ENCODE results near the gene NAGK. TPM values are rescaled to one million over a fixed set of nuclear protein-coding genes. Genes with fewer than 3 reads are reported as not detected.
"Not testable (repeated sequence)": the region's sequence is repeated elsewhere in the genome, so short reads cannot be mapped to it uniquely, and the experiment has no call there.

Gene NAGK
- total RNA-seq, 1 donor from 2014 or later, result 157 TPM

GRCh38 chr2:71043531-71044407 lies 24.7 kb upstream of the NAGK start:
- H3K4me3 Mint-ChIP-seq (ENCODE audit: unreplicated experiment), result no peak overlapping the region
- DNase-seq (ENCODE audit: extremely low spot score, unreplicated experiment), result peak; percentile 72
- no peak overlapping the region for H3K27ac Mint-ChIP-seq (ENCODE audit: unreplicated experiment)
- no peaks in the 10 kb centered on the region for H3K9me3 Mint-ChIP-seq (ENCODE audit: unreplicated experiment)
- no peaks in the 10 kb centered on the region for H3K4me1 Mint-ChIP-seq (ENCODE audit: unreplicated experiment)
- H3K36me3 Mint-ChIP-seq (ENCODE audit: unreplicated experiment), result no peaks in the 10 kb centered on the region
- no peak for TF ChIP-seq CTCF (IDR thresholded peaks at IDR 0.05)
- H3K27me3 Mint-ChIP-seq (ENCODE audit: unreplicated experiment), result peaks cover 9% of the 10 kb centered on the region

DNA sequence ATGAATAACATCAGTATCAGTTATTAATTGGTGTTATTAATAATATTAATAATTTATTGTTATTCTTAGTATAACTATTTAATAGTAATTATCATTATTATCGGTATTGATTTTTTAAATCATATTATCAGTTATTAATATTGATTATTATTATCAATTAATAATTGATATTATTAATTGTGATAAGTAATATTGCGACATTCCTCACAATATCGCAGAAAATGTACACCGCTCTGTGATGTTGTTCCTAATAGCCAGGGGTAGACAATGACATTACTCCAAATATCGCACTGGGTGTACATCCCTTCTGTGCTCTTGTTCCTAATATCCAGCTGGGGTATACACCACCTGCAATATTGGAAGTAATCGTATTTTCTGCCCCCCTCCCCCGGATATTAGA lies 23.3 kb upstream of the NAGK start:
- no peak for DNase-seq (ENCODE audit: extremely low spot score, unreplicated experiment)
- no peak for TF ChIP-seq CTCF (IDR thresholded peaks at IDR 0.05)
- H3K27me3 Mint-ChIP-seq (ENCODE audit: unreplicated experiment), result peaks cover 9% of the 10 kb centered on the region
- H3K4me3 Mint-ChIP-seq (ENCODE audit: unreplicated experiment), result no peak overlapping the region
- H3K36me3 Mint-ChIP-seq (ENCODE audit: unreplicated experiment), result no peaks in the 10 kb centered on the region
- H3K9me3 Mint-ChIP-seq (ENCODE audit: unreplicated experiment), result no peaks in the 10 kb centered on the region
- no peak overlapping the region for H3K27ac Mint-ChIP-seq (ENCODE audit: unreplicated experiment)
- H3K4me1 Mint-ChIP-seq (ENCODE audit: unreplicated experiment), result no peaks in the 10 kb centered on the region

GRCh38 chr2:71045865-71046548 lies 22.4 kb upstream of the NAGK start:
- H3K4me1 Mint-ChIP-seq (ENCODE audit: unreplicated experiment), result no peaks in the 10 kb centered on the region
- DNase-seq (ENCODE audit: extremely low spot score, unreplicated experiment), result no peak
- H3K27me3 Mint-ChIP-seq (ENCODE audit: unreplicated experiment), result peaks cover 8% of the 10 kb centered on the region
- H3K4me3 Mint-ChIP-seq (ENCODE audit: unreplicated experiment), result no peak overlapping the region
- no peak for TF ChIP-seq CTCF (IDR thresholded peaks at IDR 0.05)
- no peaks in the 10 kb centered on the region for H3K9me3 Mint-ChIP-seq (ENCODE audit: unreplicated experiment)
- H3K36me3 Mint-ChIP-seq (ENCODE audit: unreplicated experiment), result no peaks in the 10 kb centered on the region
- H3K27ac Mint-ChIP-seq (ENCODE audit: unreplicated experiment), result no peak overlapping the region

DNA sequence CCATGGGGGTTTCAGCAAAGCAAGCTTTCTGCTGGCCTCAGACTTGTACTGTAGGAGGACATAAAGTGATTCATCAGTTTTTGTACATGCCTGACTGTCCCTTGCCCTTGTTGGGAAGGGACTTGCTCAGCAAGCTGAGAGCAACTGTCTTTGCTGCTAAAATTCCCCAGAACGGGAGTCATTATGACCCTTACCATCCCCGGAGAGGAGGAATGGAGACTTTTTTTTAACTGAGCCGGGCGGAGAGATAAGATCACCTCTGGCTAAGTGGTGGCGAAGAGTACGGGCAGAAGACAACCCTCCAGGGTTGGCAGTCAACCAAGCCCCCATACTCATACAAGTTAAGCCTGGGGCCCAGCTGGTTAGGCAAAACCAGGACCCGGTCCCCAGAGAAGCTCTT lies 20.4 kb upstream of the NAGK start:
- no peak for DNase-seq (ENCODE audit: extremely low spot score, unreplicated experiment)
- Mint-ChIP-seq H3K36me3 (ENCODE audit: unreplicated experiment) (no peaks in the 10 kb centered on the region), H3K27me3 (ENCODE audit: unreplicated experiment) (peaks cover 4% of the 10 kb centered on the region), H3K9me3 (ENCODE audit: unreplicated experiment) (no peaks in the 10 kb centered on the region), H3K4me3 (ENCODE audit: unreplicated experiment) (no peak overlapping the region), H3K27ac (ENCODE audit: unreplicated experiment) (no peak overlapping the region), H3K4me1 (ENCODE audit: unreplicated experiment) (no peaks in the 10 kb centered on the region)
- TF ChIP-seq CTCF (IDR thresholded peaks at IDR 0.05), result no peak

GRCh38 chr2:71049704-71050360 lies 18.6 kb upstream of the NAGK start:
- H3K9me3 Mint-ChIP-seq (ENCODE audit: unreplicated experiment); H3K36me3 Mint-ChIP-seq (ENCODE audit: unreplicated experiment); DNase-seq (ENCODE audit: extremely low spot score, unreplicated experiment); H3K27me3 Mint-ChIP-seq (ENCODE audit: unreplicated experiment); H3K27ac Mint-ChIP-seq (ENCODE audit: unreplicated experiment); H3K4me3 Mint-ChIP-seq (ENCODE audit: unreplicated experiment); H3K4me1 Mint-ChIP-seq (ENCODE audit: unreplicated experiment): not testable (repeated sequence)

- not testable (repeated sequence) for H3K36me3 Mint-ChIP-seq (ENCODE audit: unreplicated experiment); H3K4me3 Mint-ChIP-seq (ENCODE audit: unreplicated experiment); H3K9me3 Mint-ChIP-seq (ENCODE audit: unreplicated experiment); DNase-seq (ENCODE audit: extremely low spot score, unreplicated experiment); H3K27ac Mint-ChIP-seq (ENCODE audit: unreplicated experiment); H3K4me1 Mint-ChIP-seq (ENCODE audit: unreplicated experiment)
- peaks cover 20% of the 10 kb centered on the region for H3K27me3 Mint-ChIP-seq (ENCODE audit: unreplicated experiment)
Observed at GRCh38 chr2:71055206-71055740, 13.2 kb upstream of the NAGK start.

Data from osteocyte (in vitro differentiated cells).